ENCODE data around the gene FSTL1. TPM values are rescaled to one million over a fixed set of nuclear protein-coding genes. Genes with fewer than 3 reads are reported as not detected.
A peak's percentile ranks its signal among the peaks of the same experiment; 100 is the strongest.

Gene FSTL1
- total and polyA plus RNA-seq, 12 donors: 54.4 to 346 (median 176) TPM

GRCh38 chr3:120445654-120446053, 5.1 kb downstream of the FSTL1 start:
- intact Hi-C loops (cut with DNase I): no loop called here
- H3K4me1 ChIP-seq: peaks cover 23 to 89% (median 81%) of the 10 kb centered on the region in 9 donors
- no peak for ATAC-seq

GRCh38 chr3:120443626-120444123, 7.1 kb downstream of the FSTL1 start:
- no peak for TF ChIP-seq CTCF (IDR thresholded peaks at IDR 0.05)
- H3K27ac ChIP-seq: peak overlapping the region in 6 of 10 donors; percentile 3 to 61 (median 23)
- WGBS, 2 donors: 14 to 34% methylated on average over 1 of the region's 1 CpG

More at GRCh38 chr3:120445654-120446053, 5.1 kb downstream of the FSTL1 start:
- peaks cover 0 to 21% (median 0%) of the 10 kb centered on the region in 7 donors for H3K27me3 ChIP-seq
- no peak overlapping the region for H3K4me3 ChIP-seq
- no peak for DNase-seq
- 65 to 76% methylated on average over 5 of the region's 5 CpGs for whole genome bisulfite sequencing, 2 donors
- no peaks in the 10 kb centered on the region for H3K9me3 ChIP-seq
- H3K36me3 ChIP-seq: peaks cover 0 to 40% (median 3%) of the 10 kb centered on the region in 9 donors
- peak overlapping the region in 5 of 10 donors; percentile 14 to 99 (median 37) for H3K27ac ChIP-seq
- TF ChIP-seq CTCF (IDR thresholded peaks at IDR 0.05): no peak

GRCh38 chr3:120442975-120443517, 7.7 kb downstream of the FSTL1 start:
- intact Hi-C loops (cut with DNase I): no loop called here

More at GRCh38 chr3:120443626-120444123, 7.1 kb downstream of the FSTL1 start:
- no peak overlapping the region for H3K4me3 ChIP-seq
- peaks cover 0 to 1% (median 0%) of the 10 kb centered on the region in 7 donors for H3K27me3 ChIP-seq
- H3K4me1 ChIP-seq: peaks cover 24 to 98% (median 95%) of the 10 kb centered on the region in 9 donors
- H3K36me3 ChIP-seq: peaks cover 0 to 48% (median 8%) of the 10 kb centered on the region in 9 donors
- H3K9me3 ChIP-seq: no peaks in the 10 kb centered on the region
- intact Hi-C loops (cut with DNase I): no loop called here
- DNase-seq (no peak), ATAC-seq (no peak)

GRCh38 chr3:120441776-120442175, 9.0 kb downstream of the FSTL1 start:
- intact Hi-C loops (cut with DNase I): no loop called here

More at GRCh38 chr3:120442975-120443517, 7.7 kb downstream of the FSTL1 start:
- WGBS, 2 donors: 44 to 67% methylated on average over 1 to 2 of the region's 2 CpGs
- peaks cover 0 to 54% (median 8%) of the 10 kb centered on the region in 9 donors for H3K36me3 ChIP-seq
- H3K4me3 ChIP-seq: no peak overlapping the region
- TF ChIP-seq CTCF (IDR thresholded peaks at IDR 0.05): peak in 5 of 9 donors; percentile 8 to 36 (median 31)
- H3K4me1 ChIP-seq: peaks cover 29 to 98% (median 94%) of the 10 kb centered on the region in 9 donors
- peak overlapping the region in 3 of 10 donors; percentile 7 to 61 (median 54) for H3K27ac ChIP-seq
- no peaks in the 10 kb centered on the region for H3K27me3 ChIP-seq
- DNase-seq: no peak
- no peaks in the 10 kb centered on the region for H3K9me3 ChIP-seq
- no peak for ATAC-seq

More at GRCh38 chr3:120441776-120442175, 9.0 kb downstream of the FSTL1 start:
- Histone ChIP-seq H3K9me3 (no peaks in the 10 kb centered on the region), H3K36me3 (peaks cover 0 to 56% (median 8%) of the 10 kb centered on the region in 9 donors), H3K4me3 (no peak overlapping the region), H3K27me3 (no peaks in the 10 kb centered on the region), H3K4me1 (peaks cover 29 to 98% (median 94%) of the 10 kb centered on the region in 9 donors), H3K27ac (peak overlapping the region in 5 of 10 donors; percentile 3 to 89 (median 34))
- ATAC-seq (no peak), DNase-seq (no peak)
- 50 to 54% methylated on average over 4 of the region's 4 CpGs for WGBS, 2 donors
- no peak for TF ChIP-seq CTCF (IDR thresholded peaks at IDR 0.05)

Measured in heart right ventricle (tissue), 16 donors.